ENCODE data around the gene XRN1.

Gene XRN1

DNA sequence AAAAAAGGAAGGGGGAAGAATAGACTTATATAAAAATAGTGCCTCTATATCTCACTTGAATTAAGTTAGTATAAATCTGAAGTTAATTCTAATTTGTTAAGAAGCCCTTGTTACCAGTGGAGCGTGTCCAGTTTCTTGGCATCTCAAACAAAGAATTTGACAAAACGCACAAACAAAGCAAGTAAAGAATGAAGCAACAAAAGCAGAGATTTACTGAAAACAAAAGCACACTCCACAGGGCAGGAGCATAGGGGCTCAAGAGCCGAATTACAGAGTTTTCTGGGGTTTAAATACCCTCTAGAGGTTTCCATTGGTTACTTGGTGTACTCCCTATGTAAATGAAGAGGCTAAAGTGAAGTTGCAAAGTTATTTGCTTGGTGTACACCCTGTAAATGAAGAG lies 188.5 kb downstream of the XRN1 start:
- no peak for DNase-seq

DNA sequence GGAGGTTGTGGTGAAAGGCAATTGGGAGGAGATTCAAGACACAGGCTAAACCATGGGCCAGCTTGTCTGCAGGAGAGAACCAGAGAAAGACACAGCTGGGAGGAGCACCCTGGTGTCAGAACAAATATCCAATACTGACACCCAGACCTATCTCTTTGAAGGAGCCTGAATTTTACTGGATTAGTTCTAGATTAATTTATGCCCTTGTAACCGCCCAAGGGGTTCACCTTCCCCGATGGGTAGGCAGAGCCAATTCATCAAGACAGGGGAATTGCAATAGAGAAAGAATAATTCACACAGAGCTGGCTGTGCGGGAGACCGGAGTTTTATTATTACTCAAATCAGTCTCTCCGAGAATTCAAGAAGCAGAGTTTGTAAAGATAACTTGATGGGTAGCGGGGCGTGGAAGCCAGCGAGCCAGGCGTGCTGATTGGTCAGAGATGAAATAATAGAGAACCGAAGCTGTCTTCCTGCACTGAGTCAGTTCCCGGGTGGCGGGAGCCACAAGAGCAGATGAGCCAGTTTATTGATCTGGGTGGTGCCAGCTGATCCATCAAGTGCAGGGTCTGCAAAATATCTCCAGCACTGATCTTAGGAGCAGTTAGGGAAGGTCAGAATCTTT lies 191.0 kb downstream of the XRN1 start:
- no peak for DNase-seq

Data from activated CD4-positive, CD25-positive, alpha-beta regulatory T cell (primary cell).